CD1c-positive myeloid dendritic cell (primary cell): ENCODE data around the gene PITPNM1.

Source experiments
- DNase-seq: peaks from one replicate; pipeline ENCODE4 v3.0.0-alpha.2; 2016; ENCODE audit errors: extremely low spot score

Gene PITPNM1

GRCh38 chr11:67503119-67504004 is 1.8 kb downstream of the PITPNM1 start:
- DNase-seq, result no peak

GRCh38 chr11:67502328-67502979 is 2.7 kb downstream of the PITPNM1 start:
- no peak for DNase-seq

- DNase-seq, result no peak
Observed at GRCh38 chr11:67501854-67502253, 3.3 kb downstream of the PITPNM1 start.

GRCh38 chr11:67500831-67501715 is 4.1 kb downstream of the PITPNM1 start:
- peak; percentile 60 for DNase-seq

GRCh38 chr11:67500484-67500821 is 4.7 kb downstream of the PITPNM1 start:
- no peak for DNase-seq

- DNase-seq, result no peak
Observed at GRCh38 chr11:67499808-67500483, 5.2 kb downstream of the PITPNM1 start.

- DNase-seq, result no peak
Observed at GRCh38 chr11:67498544-67498972, 6.6 kb downstream of the PITPNM1 start.

GRCh38 chr11:67497656-67498291 is 7.4 kb downstream of the PITPNM1 start:
- DNase-seq, result no peak

GRCh38 chr11:67496113-67496512 is 9.1 kb downstream of the PITPNM1 start:
- DNase-seq, result no peak

GRCh38 chr11:67495234-67496005 is 9.7 kb downstream of the PITPNM1 start:
- no peak for DNase-seq

- DNase-seq, result no peak
Observed at GRCh38 chr11:67494371-67495233, 10.6 kb downstream of the PITPNM1 start.

GRCh38 chr11:67493548-67494370 is 11.4 kb downstream of the PITPNM1 start:
- no peak for DNase-seq

- DNase-seq, result no peak
Observed at GRCh38 chr11:67492801-67493547, 12.2 kb downstream of the PITPNM1 start.

- DNase-seq, result no peak
Observed at GRCh38 chr11:67492069-67492727, 13.0 kb downstream of the PITPNM1 start.

GRCh38 chr11:67491276-67492068 is 13.7 kb downstream of the PITPNM1 start:
- DNase-seq, result no peak

GRCh38 chr11:67490727-67491065 is 14.5 kb downstream of the PITPNM1 start:
- DNase-seq, result no peak
